Spinal cord (tissue), 10 donors: ENCODE measurements around the gene HOXC9. TPM values are rescaled to one million over a fixed set of nuclear protein-coding genes. Genes with fewer than 3 reads are reported as not detected.
A peak's percentile ranks its signal among the peaks of the same experiment; 100 is the strongest.

Source experiments
- DNase-seq, 6 donors: peaks; one replicate each; pipeline versions ENCODE4 v3.0.0 to v3.0.0-alpha.2; 2013 to 2015; ENCODE audit warnings: low spot score in 6 of 6, low read depth in 4 of 6
- H3K27ac ChIP-seq: one replicate; pipeline ENCODE4 v1.5.1; 2013; ENCODE audit warnings: low read depth, low read length, control low read depth
- H3K27me3 ChIP-seq: one replicate; pipeline ENCODE4 v1.6.1; 2013; ENCODE audit warnings: low read length; ENCODE audit not compliant: control insufficient read depth, insufficient read depth
- H3K36me3 ChIP-seq: one replicate; pipeline ENCODE4 v1.6.1; 2013; ENCODE audit warnings: low read length; ENCODE audit not compliant: control insufficient read depth, insufficient read depth
- H3K4me1 ChIP-seq: one replicate; pipeline ENCODE4 v1.6.1; 2013; ENCODE audit warnings: low read length; ENCODE audit not compliant: control insufficient read depth, insufficient read depth
- H3K4me3 ChIP-seq: one replicate; pipeline ENCODE4 v1.5.1; 2013; ENCODE audit warnings: low read depth, low read length, control low read depth
- H3K9me3 ChIP-seq: one replicate; pipeline ENCODE4 v1.6.1; 2013; ENCODE audit warnings: low read length; ENCODE audit not compliant: control insufficient read depth, insufficient read depth
- WGBS: methylation state at CpG from one replicate; pipeline ENCODE4 v1.1.5; 2013; ENCODE audit warnings: missing lambda C conversion rate; ENCODE audit not compliant: insufficient coverage; 5-methylcytosine and 5-hydroxymethylcytosine counted together
- polyA plus RNA-seq, 2 donors: library from polyadenylated mRNA; unstranded; fragments of 120-200 nt; gene quantifications; one replicate each; pipeline ENCODE4 v1.2.1, GENCODE V29; 2013; ENCODE audit not compliant: insufficient read length in 2 of 2
- total RNA-seq, 2 donors: library from RNA; depleted of rRNA in 1 of 2; stranded (reverse); fragments of 120-200 nt in 1 of 2; fragments of >200 nt in 1 of 2; gene quantifications; one replicate each; pipeline versions ENCODE4 v1.2.3 to v1.2.4, GENCODE V29; 2013 to 2014
- donor health status: healthy.

The HOXC9 gene
- total and polyA plus RNA-seq, 4 donors: 1.6 to 17.9 (median 11.3) TPM

DNA sequence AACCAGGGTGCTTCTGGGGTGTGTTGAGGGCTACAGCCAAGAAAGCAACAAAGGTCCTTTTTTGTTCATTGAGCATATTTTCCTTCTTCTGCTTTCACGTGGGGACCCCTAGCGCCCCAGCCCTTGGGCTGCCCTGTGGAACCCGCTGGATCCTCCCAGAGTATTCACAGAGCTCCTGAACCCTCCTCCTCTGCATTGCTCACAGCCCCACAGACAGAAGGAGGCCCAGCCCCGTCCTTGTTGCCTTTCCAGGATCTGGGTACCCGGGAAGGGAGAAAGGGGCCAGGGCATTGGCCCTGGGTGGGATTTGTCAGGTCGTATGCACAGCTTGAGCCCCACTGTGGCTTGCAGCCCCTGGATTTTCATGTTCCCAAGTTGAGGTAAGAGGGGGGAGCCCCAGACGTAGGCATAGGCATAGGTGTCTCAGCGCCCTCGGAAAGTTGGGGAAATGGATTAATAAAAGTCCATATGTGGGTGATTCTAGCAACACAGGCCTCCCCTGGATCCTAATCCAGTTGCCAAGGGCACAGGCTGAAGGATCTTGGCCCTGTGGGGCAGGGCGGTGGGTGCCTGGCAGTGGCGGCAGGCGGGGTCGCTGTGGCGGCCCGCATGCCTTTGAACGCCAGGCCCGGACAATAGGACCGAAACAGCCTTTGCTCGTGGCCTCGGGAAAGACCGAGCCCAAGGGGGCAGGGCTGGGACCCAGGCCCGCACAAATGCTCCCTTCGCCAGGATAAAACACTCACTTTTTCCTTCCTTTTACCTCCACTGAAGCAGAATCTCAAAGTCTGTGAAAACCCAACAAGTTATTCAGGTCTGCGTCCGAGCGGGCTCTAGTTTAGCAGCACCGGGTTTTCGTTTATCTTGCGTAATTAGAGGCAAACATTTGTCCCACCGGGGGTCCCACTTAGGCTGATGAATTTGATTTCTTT lies 18.1 kb upstream of the HOXC9 start:
- H3K4me1 ChIP-seq: peaks cover 55% of the 10 kb centered on the region
- H3K27me3 ChIP-seq: peaks cover 92% of the 10 kb centered on the region
- peak overlapping the region; percentile 99 for H3K27ac ChIP-seq
- 13% methylated on average over 27 of the region's 30 CpGs for WGBS
- peaks cover 3% of the 10 kb centered on the region for H3K36me3 ChIP-seq
- no peak for DNase-seq
- H3K9me3 ChIP-seq: no peaks in the 10 kb centered on the region
- H3K4me3 ChIP-seq: peak overlapping the region; percentile 24

- Histone ChIP-seq H3K4me1 (peaks cover 53% of the 10 kb centered on the region), H3K27ac (peak overlapping the region; percentile 99), H3K27me3 (peaks cover 89% of the 10 kb centered on the region), H3K4me3 (peak overlapping the region; percentile 24), H3K9me3 (no peaks in the 10 kb centered on the region), H3K36me3 (peaks cover 3% of the 10 kb centered on the region)
- WGBS: 16% methylated on average over 16 of the region's 26 CpGs
- DNase-seq: no peak
These were observed 17.1 kb upstream of the HOXC9 start for GRCh38 chr12:53982648-53983567.

DNA sequence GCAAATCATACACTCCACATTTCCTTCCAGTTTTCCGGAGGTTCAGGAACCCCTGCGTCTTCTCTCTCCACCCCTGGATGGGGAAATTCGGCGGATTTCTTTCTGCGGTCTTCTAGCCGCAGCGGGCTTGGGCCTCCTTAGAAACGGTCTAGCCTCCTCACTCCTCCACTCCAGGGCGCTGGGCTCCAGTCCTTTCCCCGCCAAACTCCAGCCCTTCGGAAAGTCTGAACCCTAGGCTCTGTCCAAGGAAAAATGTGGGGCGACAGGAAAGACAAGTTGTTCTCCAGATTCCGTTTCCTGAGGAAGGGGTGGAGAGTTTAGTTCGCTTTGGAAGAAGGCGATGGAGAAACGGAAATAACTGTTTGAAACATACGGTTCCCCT lies 16.4 kb upstream of the HOXC9 start:
- Histone ChIP-seq H3K27ac (peak overlapping the region; percentile 99), H3K4me3 (peak overlapping the region; percentile 24)

GRCh38 chr12:53983950-53984572 lies 15.9 kb upstream of the HOXC9 start:
- Histone ChIP-seq H3K27me3 (peaks cover 89% of the 10 kb centered on the region), H3K4me3 (peak overlapping the region; percentile 24), H3K36me3 (peaks cover 3% of the 10 kb centered on the region), H3K4me1 (peaks cover 54% of the 10 kb centered on the region), H3K9me3 (no peaks in the 10 kb centered on the region), H3K27ac (peak overlapping the region; percentile 99)
- no peak for DNase-seq
- 13% methylated on average over 23 of the region's 30 CpGs for WGBS

More for the DNA sequence above, 16.4 kb upstream of the HOXC9 start:
- H3K36me3 ChIP-seq: peaks cover 3% of the 10 kb centered on the region
- no peaks in the 10 kb centered on the region for H3K9me3 ChIP-seq
- WGBS: 14% methylated on average over 9 of the region's 17 CpGs
- peaks cover 53% of the 10 kb centered on the region for H3K4me1 ChIP-seq
- peaks cover 89% of the 10 kb centered on the region for H3K27me3 ChIP-seq
- no peak for DNase-seq

GRCh38 chr12:53984901-53985691 lies 14.9 kb upstream of the HOXC9 start, which contains the start of gene HOXC10:
Gene HOXC10, plus strand, starts transcription at chr12:53985146. Its CDS starts 114 bp downstream, at chr12:53985260.
- H3K9me3 ChIP-seq: no peaks in the 10 kb centered on the region
- H3K27me3 ChIP-seq: peaks cover 87% of the 10 kb centered on the region
- DNase-seq: peak in 5 of 6 donors; percentile 92 to 97 (median 95)
- H3K36me3 ChIP-seq: peaks cover 3% of the 10 kb centered on the region
- WGBS: 2% methylated on average over 47 of the region's 55 CpGs
- peaks cover 54% of the 10 kb centered on the region for H3K4me1 ChIP-seq
- H3K27ac ChIP-seq: peak within 1 kb of the TSS; percentile 99
- H3K4me3 ChIP-seq: peak within 1 kb of the TSS; percentile 88

- H3K9me3 ChIP-seq: no peaks in the 10 kb centered on the region
- H3K27me3 ChIP-seq: peaks cover 88% of the 10 kb centered on the region
- peak overlapping the region; percentile 88 for H3K4me3 ChIP-seq
- WGBS: 2% methylated on average over 21 of the region's 21 CpGs
- H3K36me3 ChIP-seq: peaks cover 6% of the 10 kb centered on the region
- H3K27ac ChIP-seq: peak overlapping the region; percentile 99
- peaks cover 56% of the 10 kb centered on the region for H3K4me1 ChIP-seq
- no peak for DNase-seq
These were observed 14.3 kb upstream of the HOXC9 start for GRCh38 chr12:53985692-53985993.

DNA sequence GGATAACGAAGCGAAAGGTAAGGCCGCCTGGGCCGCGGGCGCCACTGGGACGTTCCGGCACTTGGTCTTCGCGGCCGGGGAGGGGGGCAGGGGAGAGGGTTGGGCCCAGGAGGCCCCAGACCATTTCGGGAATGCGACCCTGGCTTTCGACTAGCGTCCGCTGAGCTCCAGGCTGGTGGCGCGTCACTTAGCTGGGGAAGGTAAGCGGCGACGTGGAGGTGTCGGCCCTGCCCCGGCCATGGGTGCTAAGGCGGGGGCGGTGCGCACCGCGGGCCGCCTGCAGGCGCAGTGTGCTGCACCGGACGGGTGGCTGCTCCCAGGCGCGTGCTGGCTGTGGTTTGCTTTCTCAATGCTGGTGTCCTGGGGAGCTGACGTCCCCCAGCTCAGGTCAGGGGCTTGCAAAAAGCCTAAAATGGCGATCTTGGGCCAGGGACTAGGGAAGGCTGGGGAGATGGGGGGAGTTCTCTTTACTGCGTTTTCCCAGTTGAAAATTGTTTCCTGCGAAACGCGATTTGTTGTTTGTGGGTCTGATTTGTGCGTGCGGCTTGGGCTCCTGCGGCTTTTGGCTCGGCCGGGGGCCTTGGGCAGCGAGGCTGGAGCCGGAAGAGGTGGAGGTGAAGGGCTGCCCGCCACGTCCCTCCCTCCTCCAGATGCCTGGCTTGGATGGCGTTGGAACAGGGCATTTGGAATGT lies 13.8 kb upstream of the HOXC9 start:
- H3K9me3 ChIP-seq: no peaks in the 10 kb centered on the region

DNA sequence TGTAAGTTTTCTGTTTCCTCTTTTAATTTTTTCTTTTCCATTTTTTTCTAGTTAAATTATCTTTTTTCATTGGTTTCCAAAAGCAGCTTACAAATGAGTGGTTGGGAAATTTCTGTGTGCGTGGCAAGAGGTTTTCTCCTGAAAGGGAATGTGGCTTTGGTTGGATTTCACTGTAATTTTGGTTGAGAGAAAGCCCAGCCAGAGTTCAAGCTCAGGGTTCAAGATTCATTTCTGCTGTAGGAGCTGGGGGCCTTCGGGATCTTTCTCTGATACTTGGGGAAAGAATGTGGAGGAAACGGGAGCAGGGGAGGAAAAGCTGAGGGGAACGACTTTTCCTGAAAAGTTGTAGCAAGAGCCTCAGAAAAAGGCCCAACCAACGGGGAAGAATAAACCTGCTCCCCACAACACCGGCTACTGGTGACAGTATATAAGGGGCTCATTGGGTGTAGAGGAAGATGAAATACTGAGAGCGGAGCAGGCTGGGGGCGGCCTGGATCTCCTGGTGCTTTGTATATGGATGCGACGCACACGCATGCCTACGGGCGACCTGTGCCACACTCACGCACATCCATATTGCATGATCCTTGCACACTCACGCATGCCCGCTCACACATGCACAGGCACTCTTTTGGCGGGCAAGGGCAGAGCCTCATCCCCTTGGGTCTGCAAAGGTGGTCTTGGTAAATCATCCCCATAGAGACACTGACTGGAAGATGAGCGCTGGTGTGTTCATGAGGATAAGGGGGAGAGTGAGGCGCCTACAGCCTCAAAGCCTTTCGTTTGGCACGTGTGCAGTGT lies 13.1 kb upstream of the HOXC9 start:
- peaks cover 59% of the 10 kb centered on the region for H3K4me1 ChIP-seq
- no peak for DNase-seq
- 29% methylated on average over 15 of the region's 21 CpGs for whole genome bisulfite sequencing

More for the DNA sequence above, 13.8 kb upstream of the HOXC9 start:
- 7% methylated on average over 45 of the region's 50 CpGs for WGBS
- H3K36me3 ChIP-seq: peaks cover 8% of the 10 kb centered on the region
- H3K4me3 ChIP-seq: peak overlapping the region; percentile 88
- H3K27me3 ChIP-seq: peaks cover 88% of the 10 kb centered on the region
- H3K27ac ChIP-seq: peak overlapping the region; percentile 99
- peaks cover 56% of the 10 kb centered on the region for H3K4me1 ChIP-seq
- no peak for DNase-seq

More for the DNA sequence above, 13.1 kb upstream of the HOXC9 start:
- Histone ChIP-seq H3K27me3 (peaks cover 85% of the 10 kb centered on the region), H3K4me3 (peak overlapping the region; percentile 88), H3K9me3 (no peaks in the 10 kb centered on the region), H3K27ac (peak overlapping the region; percentile 99), H3K36me3 (peaks cover 8% of the 10 kb centered on the region)
